A549 (cell line): Measurements from ENCODE around the gene MIEF1. TPM values are rescaled to one million over a fixed set of nuclear protein-coding genes. Genes with fewer than 3 reads are reported as not detected.

Experiments
- ATAC-seq, 2 experiments: fragments of 200-7000 bp in 1 of 2; fragments of >200 bp in 1 of 2; cut with Nextera tagmentation in 1 of 2; cut with Tn5 transposase in 1 of 2; 3 replicates each; pipeline versions ENCODE4 v1.8.0 to v1.9.1; 2018 to 2020; ENCODE audit warnings: mild to moderate bottlenecking in 1 of 2, moderate library complexity in 1 of 2
- CTCF ChIA-PET: fragments of 300-600 bp; sonication (Branson Sonifier 250); formaldehyde crosslinking; extraction: SDS; loops from one replicate; lab custom pipeline; 2021; ENCODE audit warnings: antibody characterized with exemption, inconsistent platforms; lab: Yijun Ruan, JAX
- POLR2A ChIA-PET: fragments of 350-600 bp; formaldehyde crosslinking; extraction: SDS; loops from one replicate; lab custom pipeline; 2021; ENCODE audit warnings: antibody characterized with exemption, inconsistent platforms; lab: Yijun Ruan, JAX
- DNase-seq, 2 experiments: peaks; one replicate each; pipeline versions ENCODE4 v3.0.0 to v3.0.0-alpha.2; 2011 to 2016; ENCODE audit warnings: low read depth in 1 of 2, low spot score in 1 of 2
- FAIRE-seq: peaks from 2 replicates; lab custom pipeline; 2011; peaks lifted over from hg19 to GRCh38; lab: Jason Lieb, UNC
- H3K27ac ChIP-seq, 2 experiments: fragments of >200 bp; sonication (Bioruptor Twin); formaldehyde crosslinking; 3 replicates each; pipeline ENCODE4 v1.5.1; 2016 to 2017
- H3K4me1 ChIP-seq: fragments of >200 bp; sonication (Bioruptor Twin); formaldehyde crosslinking; 3 replicates; pipeline ENCODE4 v1.6.1; 2016
- H3K4me2 ChIP-seq: fragments of >200 bp; sonication (Bioruptor Twin); formaldehyde crosslinking; 3 replicates; pipeline ENCODE4 v1.6.1; 2016
- H3K4me3 ChIP-seq: fragments of >200 bp; sonication (Bioruptor Twin); formaldehyde crosslinking; 3 replicates; pipeline ENCODE4 v1.5.1; 2016
- H3K9me3 ChIP-seq: fragments of >200 bp; sonication (Bioruptor Twin); formaldehyde crosslinking; 3 replicates; pipeline ENCODE4 v1.6.1; 2016
- BHLHE40 ChIP-seq: IDR thresholded peaks from 2 replicates; pipeline ENCODE4 v1.6.1; 2012; ENCODE audit warnings: low read depth, low read length, inconsistent platforms
- CBX8 ChIP-seq: fragments of 200-600 bp; sonication (generic); IDR thresholded peaks from 2 replicates; pipeline ENCODE4 v1.6.1; 2016
- CHD2 ChIP-seq: fragments of 150-350 bp; IDR thresholded peaks from 2 replicates; pipeline ENCODE4 v1.6.1; 2014; ENCODE audit warnings: low read length; ENCODE audit not compliant: partially characterized antibody
- CHD4 ChIP-seq: fragments of 200-600 bp; sonication (generic); IDR thresholded peaks from 2 replicates; pipeline ENCODE4 v1.6.1; 2016; ENCODE audit warnings: antibody characterized with exemption, mild to moderate bottlenecking, borderline replicate concordance
- EHF ChIP-seq: fragments of 250-450 bp; sonication (Bioruptor Pico); IDR thresholded peaks from 2 replicates; pipeline ENCODE4 v1.5.0; 2020; ENCODE audit warnings: mild to moderate bottlenecking
- EHMT2 ChIP-seq: fragments of 200-600 bp; sonication (generic); IDR thresholded peaks from 2 replicates; pipeline ENCODE4 v1.6.1; 2016; ENCODE audit warnings: antibody characterized with exemption, low read depth, mild to moderate bottlenecking, moderate library complexity
- EP300 ChIP-seq, 2 experiments: fragments of >200 bp; sonication (Bioruptor Twin); formaldehyde crosslinking; IDR thresholded peaks; 2 replicates in 1 of 2; 3 replicates in 1 of 2; pipeline ENCODE4 v1.6.1; 2016 to 2017
- FOXS1 ChIP-seq: fragments of 250-450 bp; sonication (Bioruptor Pico); IDR thresholded peaks from 2 replicates; pipeline ENCODE4 v1.5.0; 2020; ENCODE audit warnings: mild to moderate bottlenecking, moderate library complexity
- HDAC2 ChIP-seq: fragments of 200-600 bp; sonication (generic); IDR thresholded peaks from 2 replicates; pipeline ENCODE4 v1.6.1; 2016
- HOXB13 ChIP-seq: fragments of 250-450 bp; sonication (Bioruptor Pico); IDR thresholded peaks from 2 replicates; pipeline ENCODE4 v1.5.0; 2020; ENCODE audit warnings: low read depth, mild to moderate bottlenecking, moderate library complexity
- HOXB5 ChIP-seq: fragments of 250-450 bp; sonication (Bioruptor Pico); IDR thresholded peaks from 2 replicates; pipeline ENCODE4 v1.5.0; 2020; ENCODE audit warnings: mild to moderate bottlenecking, moderate library complexity
- JUNB ChIP-seq: fragments of >200 bp; sonication (Bioruptor Twin); formaldehyde crosslinking; IDR thresholded peaks from 2 replicates; pipeline ENCODE4 v1.6.1; 2016
- KDM1A ChIP-seq: fragments of 200-600 bp; sonication (generic); IDR thresholded peaks from 2 replicates; pipeline ENCODE4 v1.6.1; 2016; ENCODE audit warnings: low read depth, mild to moderate bottlenecking
- MAZ ChIP-seq: fragments of 150-350 bp; IDR thresholded peaks from 2 replicates; pipeline ENCODE4 v1.6.1; 2014; ENCODE audit warnings: antibody characterized with exemption, low read depth, low read length, borderline replicate concordance
- POLR2A ChIP-seq: IDR thresholded peaks from 2 replicates; pipeline ENCODE4 v1.6.1; 2012; ENCODE audit warnings: mild to moderate bottlenecking, low read length
- POLR2AphosphoS2 ChIP-seq: conservative IDR thresholded peaks from 2 replicates; pipeline ENCODE4 v1.6.1; 2012; ENCODE audit warnings: low read length, improper control_type of control experiment, inconsistent platforms
- RARB ChIP-seq: fragments of 250-450 bp; sonication (Bioruptor Pico); IDR thresholded peaks from 2 replicates; pipeline ENCODE4 v1.8.0; 2021; ENCODE audit warnings: mild to moderate bottlenecking, moderate library complexity
- SMC3 ChIP-seq: fragments of >200 bp; sonication (Bioruptor Twin); formaldehyde crosslinking; IDR thresholded peaks from 3 replicates; pipeline ENCODE4 v1.6.1; 2018; ENCODE audit warnings: inconsistent platforms
- SREBF2 ChIP-seq: fragments of 450-650 bp; IDR thresholded peaks from 2 replicates; pipeline ENCODE4 v1.6.1; 2014; ENCODE audit warnings: mild to moderate bottlenecking, moderate library complexity
- TP53 ChIP-seq: fragments of 250-450 bp; sonication (Bioruptor Pico); IDR thresholded peaks from 2 replicates; pipeline ENCODE4 v1.5.0; 2021; ENCODE audit warnings: mild to moderate bottlenecking, moderate library complexity
- WGBS: methylation state at CpG from one replicate; pipeline ENCODE4 v1.1.6; 2017; ENCODE audit errors: missing lambda C conversion rate; 5-methylcytosine and 5-hydroxymethylcytosine counted together
- polyA plus RNA-seq, 4 experiments: library from polyadenylated mRNA; depleted of rRNA in 3 of 4; stranded (reverse); fragments of >200 nt; fragmentation: RNase III in 1 of 4; extraction: RNeasy Plus Mini Kit Qiagen cat#74134 plus additional on column Dnase treatment in 1 of 4; gene quantifications; 2 replicates in 3 of 4; 3 replicates in 1 of 4; pipeline ENCODE4 v1.2.3, GENCODE V29; 2011 to 2017
- TF ChIP-seq, protein P1 (sequence below): fragments of 200-600 bp; sonication (generic); IDR thresholded peaks from 2 replicates; pipeline ENCODE4 v1.6.1; 2016; ENCODE audit warnings: antibody characterized with exemption, mild to moderate bottlenecking, moderate library complexity
- TF ChIP-seq, protein P2 (sequence below): fragments of 250-450 bp; sonication (Bioruptor Pico); IDR thresholded peaks from 2 replicates; pipeline ENCODE4 v1.5.0; 2021; ENCODE audit warnings: mild to moderate bottlenecking, moderate library complexity, borderline replicate concordance

MIEF1 gene
- polyA plus RNA-seq, 2 of the 4 experiments (the other 2 are of a cell fraction), result 18.8 to 20.5 TPM

DNA sequence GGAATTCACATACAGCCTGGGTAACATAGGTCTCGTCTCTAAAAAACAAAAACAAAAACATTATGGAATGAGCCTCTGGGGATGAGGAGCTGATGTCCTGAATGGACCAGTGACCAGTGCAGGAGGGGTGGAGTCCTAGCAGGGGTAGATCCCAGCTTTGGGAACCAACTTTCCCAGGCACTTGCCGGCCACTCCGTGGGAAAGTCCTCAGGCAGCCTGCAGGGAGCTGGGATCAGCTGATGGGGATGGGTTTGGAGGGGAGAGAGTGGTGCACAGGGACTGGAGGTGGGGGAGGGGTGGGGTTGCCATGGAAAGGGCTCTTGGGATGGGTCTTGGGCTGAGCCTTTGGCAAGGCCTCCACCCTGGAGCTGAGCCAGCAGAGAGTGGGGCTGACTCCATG lies 26.2 kb upstream of the MIEF1 start:
- TF ChIP-seq FOXS1 (CRISPR knock-in tag) (no peak), HOXB5 (CRISPR knock-in tag) (no peak), POLR2AphosphoS2 (no peak), EHMT2 (no peak), POLR2A (no peak), SMC3 (no peak)
- TF ChIP-seq, protein P1, sequence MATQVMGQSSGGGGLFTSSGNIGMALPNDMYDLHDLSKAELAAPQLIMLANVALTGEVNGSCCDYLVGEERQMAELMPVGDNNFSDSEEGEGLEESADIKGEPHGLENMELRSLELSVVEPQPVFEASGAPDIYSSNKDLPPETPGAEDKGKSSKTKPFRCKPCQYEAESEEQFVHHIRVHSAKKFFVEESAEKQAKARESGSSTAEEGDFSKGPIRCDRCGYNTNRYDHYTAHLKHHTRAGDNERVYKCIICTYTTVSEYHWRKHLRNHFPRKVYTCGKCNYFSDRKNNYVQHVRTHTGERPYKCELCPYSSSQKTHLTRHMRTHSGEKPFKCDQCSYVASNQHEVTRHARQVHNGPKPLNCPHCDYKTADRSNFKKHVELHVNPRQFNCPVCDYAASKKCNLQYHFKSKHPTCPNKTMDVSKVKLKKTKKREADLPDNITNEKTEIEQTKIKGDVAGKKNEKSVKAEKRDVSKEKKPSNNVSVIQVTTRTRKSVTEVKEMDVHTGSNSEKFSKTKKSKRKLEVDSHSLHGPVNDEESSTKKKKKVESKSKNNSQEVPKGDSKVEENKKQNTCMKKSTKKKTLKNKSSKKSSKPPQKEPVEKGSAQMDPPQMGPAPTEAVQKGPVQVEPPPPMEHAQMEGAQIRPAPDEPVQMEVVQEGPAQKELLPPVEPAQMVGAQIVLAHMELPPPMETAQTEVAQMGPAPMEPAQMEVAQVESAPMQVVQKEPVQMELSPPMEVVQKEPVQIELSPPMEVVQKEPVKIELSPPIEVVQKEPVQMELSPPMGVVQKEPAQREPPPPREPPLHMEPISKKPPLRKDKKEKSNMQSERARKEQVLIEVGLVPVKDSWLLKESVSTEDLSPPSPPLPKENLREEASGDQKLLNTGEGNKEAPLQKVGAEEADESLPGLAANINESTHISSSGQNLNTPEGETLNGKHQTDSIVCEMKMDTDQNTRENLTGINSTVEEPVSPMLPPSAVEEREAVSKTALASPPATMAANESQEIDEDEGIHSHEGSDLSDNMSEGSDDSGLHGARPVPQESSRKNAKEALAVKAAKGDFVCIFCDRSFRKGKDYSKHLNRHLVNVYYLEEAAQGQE, result no peak
- ChIA-PET CTCF (interaction anchor here (0.6 to 2.3 kb wide), 6 partner anchors 18 to 306 kb away, joined by 3 to 10 read pairs (median 4); no protein-coding TSS in a partner anchor), POLR2A (interaction anchor here (0.7 kb wide), 1 partner anchor 44 kb away, joined by 3 read pairs; the partner anchor contains the start of gene ATF4)
- Histone ChIP-seq H3K27ac (no peak overlapping the region), H3K4me3 (no peak overlapping the region), H3K4me2 (no peak overlapping the region), H3K4me1 (peaks cover 15% of the 10 kb centered on the region; the same call in 1 of the 3 replicates), H3K9me3 (no peaks in the 10 kb centered on the region)
- ATAC-seq (no peak), DNase-seq (no peak), FAIRE-seq (no peak)
- 83% methylated on average over 3 of the region's 3 CpGs for WGBS

DNA sequence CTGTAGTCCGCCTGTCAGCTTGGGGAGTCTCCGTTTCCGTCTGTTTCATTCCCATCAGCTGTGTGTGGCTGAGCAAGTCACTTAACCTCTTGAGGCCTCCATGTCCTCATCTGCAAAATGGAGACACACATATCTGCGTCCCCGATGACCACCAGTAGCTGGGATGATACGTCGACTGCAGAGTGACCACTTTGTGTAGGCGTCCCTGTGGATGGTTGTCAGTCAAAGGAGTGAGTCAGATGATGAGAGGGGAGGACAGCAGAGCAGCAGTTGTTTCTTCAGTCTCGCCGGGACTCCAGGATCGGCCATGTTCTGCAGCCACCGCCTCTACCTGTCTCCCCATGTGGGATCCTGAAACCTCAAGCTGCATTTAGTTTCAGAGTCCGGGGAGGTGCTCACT lies 25.4 kb upstream of the MIEF1 start:
- H3K4me2 ChIP-seq, result no peak overlapping the region
- H3K4me3 ChIP-seq, result no peak overlapping the region
- no peak for TF ChIP-seq TP53 (CRISPR knock-in tag)
- TF ChIP-seq JUNB, result no peak
- no peak for TF ChIP-seq BHLHE40
- no peak for TF ChIP-seq HDAC2
- TF ChIP-seq EHMT2, result no peak
- no peak for TF ChIP-seq CHD4
- TF ChIP-seq CBX8, result no peak
- TF ChIP-seq, protein P2, sequence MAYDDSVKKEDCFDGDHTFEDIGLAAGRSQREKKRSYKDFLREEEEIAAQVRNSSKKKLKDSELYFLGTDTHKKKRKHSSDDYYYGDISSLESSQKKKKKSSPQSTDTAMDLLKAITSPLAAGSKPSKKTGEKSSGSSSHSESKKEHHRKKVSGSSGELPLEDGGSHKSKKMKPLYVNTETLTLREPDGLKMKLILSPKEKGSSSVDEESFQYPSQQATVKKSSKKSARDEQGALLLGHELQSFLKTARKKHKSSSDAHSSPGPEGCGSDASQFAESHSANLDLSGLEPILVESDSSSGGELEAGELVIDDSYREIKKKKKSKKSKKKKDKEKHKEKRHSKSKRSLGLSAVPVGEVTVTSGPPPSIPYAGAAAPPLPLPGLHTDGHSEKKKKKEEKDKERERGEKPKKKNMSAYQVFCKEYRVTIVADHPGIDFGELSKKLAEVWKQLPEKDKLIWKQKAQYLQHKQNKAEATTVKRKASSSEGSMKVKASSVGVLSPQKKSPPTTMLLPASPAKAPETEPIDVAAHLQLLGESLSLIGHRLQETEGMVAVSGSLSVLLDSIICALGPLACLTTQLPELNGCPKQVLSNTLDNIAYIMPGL (CRISPR knock-in tag), result no peak
- TF ChIP-seq SMC3, result no peak
- TF ChIP-seq EP300 (IDR thresholded peaks at IDR 0.05), result no peak
- TF ChIP-seq SREBF2, result no peak
- TF ChIP-seq HOXB13 (CRISPR knock-in tag), result no peak
- no peak for TF ChIP-seq RARB
- no peak for TF ChIP-seq EHF (CRISPR knock-in tag)
- no peak for TF ChIP-seq KDM1A
- TF ChIP-seq MAZ, result no peak
- TF ChIP-seq CHD2, result no peak
- TF ChIP-seq, all 56 proteins: peak for 0
- POLR2A ChIA-PET, result no interaction called here
- 63% methylated on average over 13 of the region's 13 CpGs for WGBS
- Histone ChIP-seq H3K9me3 (no peaks in the 10 kb centered on the region), H3K27ac (no peak overlapping the region), H3K4me1 (peaks cover 7% of the 10 kb centered on the region; the same call in 1 of the 3 replicates)
- CTCF ChIA-PET, result interaction anchor here (0.9 to 2.3 kb wide), 3 partner anchors 15 to 35 kb away, joined by 3 to 10 read pairs (median 4); no protein-coding TSS in a partner anchor
- DNase-seq (no peak), ATAC-seq (no peak), FAIRE-seq (no peak)
